Fibroblast of the aortic adventitia (primary cell): ENCODE results near the gene TMEM30B. TPM values are rescaled to one million over a fixed set of nuclear protein-coding genes. Genes with fewer than 3 reads are reported as not detected.
"Not testable (repeated sequence)": the region's sequence is repeated elsewhere in the genome, so short reads cannot be mapped to it uniquely, and the experiment has no call there.

Source experiments
- DNase-seq: peaks from one replicate; pipeline ENCODE4 v3.0.0-alpha.2; 2010; ENCODE audit warnings: low read depth
- H3K4me3 ChIP-seq: 2 replicates; pipeline ENCODE4 v1.5.1; 2011; ENCODE audit warnings: low read depth, mild to moderate bottlenecking, control low read depth, low read length, moderate library complexity
- total RNA-seq: library from RNA; depleted of rRNA; stranded (reverse); fragments of >200 nt; gene quantifications from 2 replicates; pipeline ENCODE4 v1.2.3, GENCODE V29; 2012; ENCODE audit warnings: low replicate concordance
- TF ChIP-seq, protein P1 (sequence below): IDR thresholded peaks from 2 replicates; pipeline ENCODE4 v1.5.1; 2011; ENCODE audit warnings: mild to moderate bottlenecking, low read length, control low read depth, inconsistent platforms; ENCODE audit not compliant: insufficient read depth

TMEM30B gene
- total RNA-seq, 1 donor: 4.9 TPM

DNA sequence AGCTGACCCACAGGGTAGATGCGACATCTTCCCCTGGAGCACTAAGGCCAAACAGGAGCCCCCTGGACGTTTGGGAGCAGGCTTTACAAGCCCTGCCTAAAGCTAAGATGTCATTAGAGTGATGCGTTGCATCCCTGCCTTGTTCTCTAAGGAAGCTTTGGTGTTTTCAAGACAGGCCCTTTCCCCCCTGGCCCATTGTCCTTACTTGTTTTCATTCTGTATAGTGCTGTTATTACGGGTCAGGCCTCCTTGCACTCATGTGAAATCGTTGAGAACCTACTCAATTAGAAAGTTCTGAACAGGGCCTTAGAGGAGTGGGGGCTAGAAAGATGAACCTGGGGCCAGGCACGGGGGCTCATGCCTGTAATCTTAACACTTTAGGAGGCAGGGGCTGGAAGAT lies 38.6 kb upstream of the TMEM30B start:
- TF ChIP-seq, protein P1, sequence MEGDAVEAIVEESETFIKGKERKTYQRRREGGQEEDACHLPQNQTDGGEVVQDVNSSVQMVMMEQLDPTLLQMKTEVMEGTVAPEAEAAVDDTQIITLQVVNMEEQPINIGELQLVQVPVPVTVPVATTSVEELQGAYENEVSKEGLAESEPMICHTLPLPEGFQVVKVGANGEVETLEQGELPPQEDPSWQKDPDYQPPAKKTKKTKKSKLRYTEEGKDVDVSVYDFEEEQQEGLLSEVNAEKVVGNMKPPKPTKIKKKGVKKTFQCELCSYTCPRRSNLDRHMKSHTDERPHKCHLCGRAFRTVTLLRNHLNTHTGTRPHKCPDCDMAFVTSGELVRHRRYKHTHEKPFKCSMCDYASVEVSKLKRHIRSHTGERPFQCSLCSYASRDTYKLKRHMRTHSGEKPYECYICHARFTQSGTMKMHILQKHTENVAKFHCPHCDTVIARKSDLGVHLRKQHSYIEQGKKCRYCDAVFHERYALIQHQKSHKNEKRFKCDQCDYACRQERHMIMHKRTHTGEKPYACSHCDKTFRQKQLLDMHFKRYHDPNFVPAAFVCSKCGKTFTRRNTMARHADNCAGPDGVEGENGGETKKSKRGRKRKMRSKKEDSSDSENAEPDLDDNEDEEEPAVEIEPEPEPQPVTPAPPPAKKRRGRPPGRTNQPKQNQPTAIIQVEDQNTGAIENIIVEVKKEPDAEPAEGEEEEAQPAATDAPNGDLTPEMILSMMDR: no peak
- no peak overlapping the region for H3K4me3 ChIP-seq
- no peak for DNase-seq

GRCh38 chr14:61319086-61319485 lies 37.9 kb upstream of the TMEM30B start:
- no peak overlapping the region for H3K4me3 ChIP-seq
- DNase-seq: no peak
- TF ChIP-seq, protein P1: no peak

- H3K4me3 ChIP-seq: no peak overlapping the region
- TF ChIP-seq, protein P1: no peak
- no peak for DNase-seq
Measured at GRCh38 chr14:61315313-61315712, 34.2 kb upstream of the TMEM30B start.

- not testable (repeated sequence) for DNase-seq
Measured at GRCh38 chr14:61308701-61309100, 27.6 kb upstream of the TMEM30B start.

GRCh38 chr14:61308198-61308597 lies 27.1 kb upstream of the TMEM30B start:
- no peak overlapping the region for H3K4me3 ChIP-seq
- TF ChIP-seq, protein P1: no peak
- DNase-seq: no peak

More at GRCh38 chr14:61308701-61309100, 27.6 kb upstream of the TMEM30B start:
- not testable (repeated sequence) for H3K4me3 ChIP-seq

- no peak overlapping the region for H3K4me3 ChIP-seq
- TF ChIP-seq, protein P1: no peak
- no peak for DNase-seq
Measured at GRCh38 chr14:61304688-61305087, 23.6 kb upstream of the TMEM30B start.

DNA sequence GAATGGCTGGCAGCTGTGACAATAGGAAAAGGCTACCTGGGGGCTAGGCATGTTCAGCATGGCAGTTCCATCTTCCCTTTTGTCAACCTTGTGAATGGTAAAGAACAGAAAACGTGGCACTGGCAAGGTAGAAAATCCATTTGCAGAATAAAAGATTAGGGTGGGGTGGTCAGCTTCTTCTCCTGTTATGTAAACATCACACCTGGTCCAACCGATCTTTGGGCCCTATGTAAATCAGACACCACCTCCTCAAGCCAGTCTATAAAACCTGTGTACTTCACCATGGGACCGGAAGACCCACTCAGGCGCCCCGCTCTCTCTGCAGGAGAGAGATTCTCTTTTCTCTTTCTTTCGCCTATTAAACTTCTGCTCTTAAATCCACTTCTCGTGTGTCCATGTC lies 19.6 kb upstream of the TMEM30B start:
- no peak for DNase-seq
- no peak overlapping the region for H3K4me3 ChIP-seq
- TF ChIP-seq, protein P1: no peak

GRCh38 chr14:61300209-61300608 lies 19.1 kb upstream of the TMEM30B start:
- TF ChIP-seq, protein P1: no peak

More at GRCh38 chr14:61300209-61300608, 19.1 kb upstream of the TMEM30B start:
- no peak for DNase-seq
- no peak overlapping the region for H3K4me3 ChIP-seq
